GM12878 (cell line): Measurements from ENCODE around the gene FAM219A. TPM values are rescaled to one million over a fixed set of nuclear protein-coding genes. Genes with fewer than 3 reads are reported as not detected.
A peak's percentile ranks its signal among the peaks of the same experiment; 100 is the strongest.

Experiments used
- ATAC-seq: fragments of 200-7000 bp; cut with Tn5 transposase; 3 replicates; pipeline ENCODE4 v1.9.1; 2020; ENCODE audit warnings: mild to moderate bottlenecking, moderate library complexity
- BruUV-seq: library from RNA; stranded (reverse); fragments of 400-500 nt; replicated peaks from 2 replicates; lab custom pipeline; 2021; lab: Mats Ljungman, UMichigan
- CTCF ChIA-PET: fragments of 300-600 bp; sonication (Branson Sonifier 250); formaldehyde crosslinking; extraction: SDS; loops from one replicate; lab custom pipeline; 2021; ENCODE audit warnings: inconsistent platforms; lab: Yijun Ruan, JAX
- POLR2A ChIA-PET: fragments of 350-600 bp; formaldehyde crosslinking; extraction: SDS; loops from one replicate; lab custom pipeline; 2021; ENCODE audit warnings: inconsistent platforms; lab: Charles Lee
- RAD21 ChIA-PET: fragments of 300-600 bp; sonication (Branson Sonifier 250); formaldehyde crosslinking; loops from one replicate; lab custom pipeline; 2023; ENCODE audit warnings: antibody characterized with exemption; ENCODE audit not compliant: unreplicated experiment; lab: Charles Lee
- SMC1A ChIA-PET: fragments of 300-600 bp; sonication (Branson Sonifier 250); formaldehyde crosslinking; loops from one replicate; lab custom pipeline; 2023; ENCODE audit not compliant: unreplicated experiment, uncharacterized antibody; lab: Charles Lee
- DNase-seq: peaks from one replicate; pipeline ENCODE4 v3.0.0-alpha.2; 2011; ENCODE audit warnings: low read depth, low spot score
- FAIRE-seq: peaks from 3 replicates; lab custom pipeline; 2011; peaks lifted over from hg19 to GRCh38; lab: Jason Lieb, UNC
- H2AFZ ChIP-seq: 2 replicates; pipeline ENCODE4 v1.6.0; 2011; ENCODE audit warnings: low read depth, low read length, control low read depth; ENCODE audit not compliant: control insufficient read depth
- H3K27ac ChIP-seq: 2 replicates; pipeline ENCODE4 v1.5.1; 2011; ENCODE audit warnings: control low read depth; ENCODE audit not compliant: control insufficient read depth, insufficient read depth
- H3K27me3 ChIP-seq, 2 experiments: replicated peaks in 1 of 2; 2 replicates each; pipeline versions ENCODE4 v1.6.0 to v1.6.1; 2011; ENCODE audit warnings: low read length in 1 of 2; ENCODE audit not compliant: control insufficient read depth in 2 of 2, insufficient read depth in 2 of 2
- H3K36me3 ChIP-seq, 2 experiments: 2 replicates each; pipeline ENCODE4 v1.5.1; 2011; ENCODE audit warnings: low read length in 1 of 2; ENCODE audit not compliant: control insufficient read depth in 2 of 2, insufficient read depth in 2 of 2
- H3K4me1 ChIP-seq: 2 replicates; pipeline ENCODE4 v1.6.1; 2011; ENCODE audit warnings: mild to moderate bottlenecking, low read length, moderate library complexity, mixed read lengths; ENCODE audit not compliant: control insufficient read depth, insufficient read depth
- H3K4me2 ChIP-seq: 2 replicates; pipeline ENCODE4 v1.6.0; 2011; ENCODE audit warnings: control low read depth; ENCODE audit not compliant: control insufficient read depth, insufficient read depth
- H3K4me3 ChIP-seq: fragments of 200-600 bp; sonication (generic); 2 replicates; pipeline ENCODE4 v1.5.1; 2016
- H3K79me2 ChIP-seq: 2 replicates; pipeline ENCODE4 v1.6.0; 2011; ENCODE audit warnings: low read length; ENCODE audit not compliant: control insufficient read depth, insufficient read depth
- H3K9ac ChIP-seq: 2 replicates; pipeline ENCODE4 v1.8.0; 2011; ENCODE audit warnings: low read length, control low read depth, mixed read lengths; ENCODE audit not compliant: control insufficient read depth, insufficient read depth
- H3K9me3 ChIP-seq: replicated peaks from 3 replicates; pipeline ENCODE4 v1.5.1; 2011; ENCODE audit warnings: mild to moderate bottlenecking, low read length; ENCODE audit not compliant: control insufficient read depth, insufficient read depth
- H4K20me1 ChIP-seq: 2 replicates; pipeline ENCODE4 v1.6.0; 2011; ENCODE audit not compliant: control insufficient read depth, insufficient read depth
- BCL11A ChIP-seq: IDR thresholded peaks from 2 replicates; pipeline ENCODE4 v1.6.1; 2011; ENCODE audit warnings: low read depth, low read length
- BHLHE40 ChIP-seq, 2 experiments: fragments of 450-650 bp in 1 of 2; IDR thresholded peaks; 2 replicates each; pipeline ENCODE4 v1.6.1; 2011 to 2017; ENCODE audit warnings: low read depth in 2 of 2, borderline replicate concordance in 1 of 2, improper control_type of control experiment in 1 of 2, low read length in 1 of 2, mild to moderate bottlenecking in 1 of 2
- MYC ChIP-seq: IDR thresholded peaks from 2 replicates; pipeline ENCODE4 v1.6.1; 2011; ENCODE audit warnings: mild to moderate bottlenecking, low read length, moderate library complexity, inconsistent platforms; ENCODE audit not compliant: insufficient read depth, insufficient replicate concordance, insufficient read length, severe bottlenecking
- NBN ChIP-seq: fragments of 450-650 bp; IDR thresholded peaks from 2 replicates; pipeline ENCODE4 v1.6.1; 2016
- POU2F2 ChIP-seq: IDR thresholded peaks from 3 replicates; pipeline ENCODE4 v1.6.1; 2011; ENCODE audit warnings: low read depth, mild to moderate bottlenecking, low read length, borderline replicate concordance
- RFX5 ChIP-seq: IDR thresholded peaks from 2 replicates; pipeline ENCODE4 v1.6.1; 2011; ENCODE audit warnings: low read depth, low read length, improper control_type of control experiment
- SMC3 ChIP-seq: IDR thresholded peaks from 2 replicates; pipeline ENCODE4 v1.6.1; 2011; ENCODE audit warnings: low read length, improper control_type of control experiment, borderline replicate concordance
- STAT3 ChIP-seq: IDR thresholded peaks from 2 replicates; pipeline ENCODE4 v1.6.1; 2011; ENCODE audit warnings: low read depth, low read length, improper control_type of control experiment
- SUZ12 ChIP-seq: fragments of 200-600 bp; sonication (generic); IDR thresholded peaks from one replicate; pipeline ENCODE4 v1.6.1; 2018; ENCODE audit warnings: antibody characterized with exemption, mild to moderate bottlenecking; ENCODE audit not compliant: unreplicated experiment
- ZNF622 ChIP-seq: fragments of 450-650 bp; IDR thresholded peaks from 2 replicates; pipeline ENCODE4 v1.6.1; 2017; ENCODE audit warnings: mild to moderate bottlenecking, inconsistent platforms
- WGBS: methylation state at CpG from one replicate; pipeline ENCODE4 v1.1.6; 2016; ENCODE audit warnings: low lambda C conversion rate; ENCODE audit not compliant: insufficient replicate concordance, insufficient coverage; ENCODE audit errors: missing lambda C conversion rate; 5-methylcytosine and 5-hydroxymethylcytosine counted together
- in situ Hi-C: fragments of 300-500 bp; cut with MboI; formaldehyde crosslinking; loops from 9 replicates; pipeline ENCODE4 v1.14.3; 2018; ENCODE audit warnings: mixed read lengths
- intact Hi-C: fragments of 100-400 bp; cut with micrococcal nuclease; formaldehyde crosslinking; loops from one replicate; pipeline ENCODE4 v1.14.2; 2022; ENCODE audit not compliant: unreplicated experiment
- polyA plus RNA-seq, 11 experiments: library from polyadenylated mRNA; depleted of rRNA in 4 of 11; unstranded in 6 of 11; stranded (reverse) in 5 of 11; fragments of >200 nt; fragmentation: Nextera tagmentation in 4 of 11; fragmentation: Illumina TruSeq in 1 of 11; extraction: Ambion mirVana in 4 of 11; extraction: Trizol in 1 of 11; gene quantifications; 1 replicate in 1 of 11; 2 replicates in 10 of 11; pipeline versions ENCODE4 v1.2.1 to v1.2.3, GENCODE V29; 2011 to 2016; ENCODE audit warnings: inconsistent platforms in 2 of 11, missing spikeins in 2 of 11, low read depth in 1 of 11
- total RNA-seq, 4 experiments: library from RNA; depleted of rRNA in 3 of 4; stranded (reverse); fragments of >200 nt in 3 of 4; fragmentation: Illumina TruSeq in 1 of 4; extraction: Trizol in 1 of 4; gene quantifications; 2 replicates each; pipeline versions ENCODE4 v1.2.1 to v1.2.3, GENCODE V29; 2013 to 2021
- TF ChIP-seq, protein P1 (sequence below): fragments of 450-650 bp; IDR thresholded peaks from 2 replicates; pipeline ENCODE4 v1.6.1; 2014; ENCODE audit warnings: mild to moderate bottlenecking
- TF ChIP-seq, protein P2 (sequence below), 3 experiments: IDR thresholded peaks in 2 of 3; conservative IDR thresholded peaks in 1 of 3; 2 replicates each; pipeline ENCODE4 v1.5.1; 2011; ENCODE audit warnings: low read depth in 3 of 3, low read length in 3 of 3, mild to moderate bottlenecking in 3 of 3, control low read depth in 2 of 3, moderate library complexity in 2 of 3, inconsistent platforms in 1 of 3, mixed read lengths in 1 of 3; ENCODE audit not compliant: control insufficient read depth in 2 of 3, insufficient read depth in 1 of 3; ENCODE audit errors: extremely low read depth in 1 of 3
- TF ChIP-seq, protein P3 (sequence below): IDR thresholded peaks from 2 replicates; pipeline ENCODE4 v1.6.1; 2012; ENCODE audit warnings: low read depth, low read length, improper control_type of control experiment
- TF ChIP-seq, protein P4 (sequence below): fragments of 450-650 bp; IDR thresholded peaks from 2 replicates; pipeline ENCODE4 v1.6.1; 2017; ENCODE audit warnings: mild to moderate bottlenecking, moderate library complexity

FAM219A gene
- total and polyA plus RNA-seq, 10 of the 15 experiments (the other 5 are each of a cell fraction or from before 2014, with no cell fraction given), result 0.11 to 2.0 (median 0.71) TPM

DNA sequence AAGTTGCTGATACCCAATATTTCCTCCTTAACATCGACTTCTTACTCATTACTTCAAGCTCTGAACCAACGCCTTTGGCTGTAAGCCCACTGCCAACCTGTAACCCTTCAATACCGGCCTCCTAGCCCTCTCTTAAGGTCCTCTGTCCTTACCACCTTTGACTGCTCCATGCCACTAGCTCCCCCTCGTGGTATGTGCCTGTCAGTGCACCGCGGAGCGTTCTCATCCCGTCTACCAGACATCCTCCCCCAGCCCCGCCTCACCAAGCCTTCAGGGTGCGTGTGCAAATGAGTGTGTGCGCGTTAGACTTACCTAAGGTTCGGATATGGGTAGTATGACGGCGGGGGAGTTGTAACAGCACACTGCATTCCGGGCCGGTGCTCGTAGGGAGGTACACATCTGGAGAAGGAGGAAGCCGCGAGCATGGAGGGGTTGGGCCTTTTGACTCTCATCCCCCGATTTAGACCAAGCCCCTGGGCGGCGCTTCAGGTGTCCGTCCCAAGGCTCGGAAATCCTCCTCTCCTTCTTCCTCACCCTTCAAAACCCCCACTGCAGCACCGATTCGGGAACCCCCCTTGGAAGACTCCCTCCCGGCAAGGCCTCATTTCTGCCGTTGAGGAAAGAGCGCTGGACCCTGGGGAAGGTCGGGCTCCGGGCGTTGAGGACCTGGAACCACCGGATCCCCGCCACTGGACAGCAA, 78.9 kb downstream of the FAM219A start:
- FAIRE-seq (peak; percentile 99), ATAC-seq (peak; percentile 63), DNase-seq (peak; percentile 62)
- peak overlapping the region; percentile 4; the same call in 1 of the 2 replicates for H3K9ac ChIP-seq
- intact Hi-C loops (loop anchor here (1.0 to 5.0 kb wide), 2 partner anchors 47 to 127 kb away; no protein-coding TSS in a partner anchor), in situ Hi-C loops (no loop called here)
- ChIA-PET SMC1A (interaction anchor here (1.1 to 8.7 kb wide), 3 partner anchors 46 to 305 kb away, joined by 4 to 73 read pairs (median 4); no protein-coding TSS in a partner anchor), POLR2A (no interaction called here), RAD21 (interaction anchor here (0.5 to 1.2 kb wide), 5 partner anchors 10 to 483 kb away, joined by 3 to 12 read pairs (median 4); no protein-coding TSS in a partner anchor), CTCF (interaction anchor here (0.6 to 7.9 kb wide), 19 partner anchors 8 to 572 kb away, joined by 3 to 134 read pairs (median 3); no protein-coding TSS in a partner anchor)
- 2% methylated on average over 29 of the region's 35 CpGs for WGBS
- no peaks in the 10 kb centered on the region for H3K9me3 ChIP-seq
- no peaks in the 10 kb centered on the region for H3K79me2 ChIP-seq
- peak overlapping the region; percentile 97 for H3K4me2 ChIP-seq
- H3K27me3 ChIP-seq, result peaks cover 5 to 12% of the 10 kb centered on the region in 2 experiments
- peak overlapping the region; percentile 94 for H2AFZ ChIP-seq
- H4K20me1 ChIP-seq, result no peaks in the 10 kb centered on the region
- BruUV-seq, result no TSS peak
- H3K4me1 ChIP-seq, result peaks cover 21% of the 10 kb centered on the region
- H3K27ac ChIP-seq, result no peak overlapping the region
- peak overlapping the region; percentile 64 for H3K4me3 ChIP-seq
- H3K36me3 ChIP-seq, result no peaks in the 10 kb centered on the region
- TF ChIP-seq BCL11A, result no peak
- no peak for TF ChIP-seq RFX5
- no peak for TF ChIP-seq POU2F2
- peak; percentile 63 for TF ChIP-seq NBN
- TF ChIP-seq, protein P1, sequence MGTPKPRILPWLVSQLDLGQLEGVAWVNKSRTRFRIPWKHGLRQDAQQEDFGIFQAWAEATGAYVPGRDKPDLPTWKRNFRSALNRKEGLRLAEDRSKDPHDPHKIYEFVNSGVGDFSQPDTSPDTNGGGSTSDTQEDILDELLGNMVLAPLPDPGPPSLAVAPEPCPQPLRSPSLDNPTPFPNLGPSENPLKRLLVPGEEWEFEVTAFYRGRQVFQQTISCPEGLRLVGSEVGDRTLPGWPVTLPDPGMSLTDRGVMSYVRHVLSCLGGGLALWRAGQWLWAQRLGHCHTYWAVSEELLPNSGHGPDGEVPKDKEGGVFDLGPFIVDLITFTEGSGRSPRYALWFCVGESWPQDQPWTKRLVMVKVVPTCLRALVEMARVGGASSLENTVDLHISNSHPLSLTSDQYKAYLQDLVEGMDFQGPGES, result no peak
- peak in 1 of 2 experiments; percentile 37; a peak in 1 of 4 replicates for TF ChIP-seq BHLHE40 (IDR thresholded peaks at IDR 0.05; ENCODE audit: borderline replicate concordance in 1 of 2, low read depth in 2 of 2, low read length in 1 of 2)
- TF ChIP-seq, protein P2, sequence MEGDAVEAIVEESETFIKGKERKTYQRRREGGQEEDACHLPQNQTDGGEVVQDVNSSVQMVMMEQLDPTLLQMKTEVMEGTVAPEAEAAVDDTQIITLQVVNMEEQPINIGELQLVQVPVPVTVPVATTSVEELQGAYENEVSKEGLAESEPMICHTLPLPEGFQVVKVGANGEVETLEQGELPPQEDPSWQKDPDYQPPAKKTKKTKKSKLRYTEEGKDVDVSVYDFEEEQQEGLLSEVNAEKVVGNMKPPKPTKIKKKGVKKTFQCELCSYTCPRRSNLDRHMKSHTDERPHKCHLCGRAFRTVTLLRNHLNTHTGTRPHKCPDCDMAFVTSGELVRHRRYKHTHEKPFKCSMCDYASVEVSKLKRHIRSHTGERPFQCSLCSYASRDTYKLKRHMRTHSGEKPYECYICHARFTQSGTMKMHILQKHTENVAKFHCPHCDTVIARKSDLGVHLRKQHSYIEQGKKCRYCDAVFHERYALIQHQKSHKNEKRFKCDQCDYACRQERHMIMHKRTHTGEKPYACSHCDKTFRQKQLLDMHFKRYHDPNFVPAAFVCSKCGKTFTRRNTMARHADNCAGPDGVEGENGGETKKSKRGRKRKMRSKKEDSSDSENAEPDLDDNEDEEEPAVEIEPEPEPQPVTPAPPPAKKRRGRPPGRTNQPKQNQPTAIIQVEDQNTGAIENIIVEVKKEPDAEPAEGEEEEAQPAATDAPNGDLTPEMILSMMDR (IDR thresholded peaks at IDR 0.05 in 2 of 3, conservative IDR thresholded peaks at IDR 0.05 in 1 of 3; ENCODE audit: control insufficient read depth in 2 of 3, extremely low read depth in 1 of 3, insufficient read depth in 1 of 3, low read depth in 3 of 3, low read length in 3 of 3), result peak; percentile 96 to 100 (median 99)
- TF ChIP-seq STAT3, result no peak
- no peak for TF ChIP-seq MYC
- TF ChIP-seq, protein P3, sequence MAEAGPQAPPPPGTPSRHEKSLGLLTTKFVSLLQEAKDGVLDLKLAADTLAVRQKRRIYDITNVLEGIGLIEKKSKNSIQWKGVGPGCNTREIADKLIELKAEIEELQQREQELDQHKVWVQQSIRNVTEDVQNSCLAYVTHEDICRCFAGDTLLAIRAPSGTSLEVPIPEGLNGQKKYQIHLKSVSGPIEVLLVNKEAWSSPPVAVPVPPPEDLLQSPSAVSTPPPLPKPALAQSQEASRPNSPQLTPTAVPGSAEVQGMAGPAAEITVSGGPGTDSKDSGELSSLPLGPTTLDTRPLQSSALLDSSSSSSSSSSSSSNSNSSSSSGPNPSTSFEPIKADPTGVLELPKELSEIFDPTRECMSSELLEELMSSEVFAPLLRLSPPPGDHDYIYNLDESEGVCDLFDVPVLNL, result no peak
- TF ChIP-seq ZNF622, result no peak
- TF ChIP-seq, protein P4, sequence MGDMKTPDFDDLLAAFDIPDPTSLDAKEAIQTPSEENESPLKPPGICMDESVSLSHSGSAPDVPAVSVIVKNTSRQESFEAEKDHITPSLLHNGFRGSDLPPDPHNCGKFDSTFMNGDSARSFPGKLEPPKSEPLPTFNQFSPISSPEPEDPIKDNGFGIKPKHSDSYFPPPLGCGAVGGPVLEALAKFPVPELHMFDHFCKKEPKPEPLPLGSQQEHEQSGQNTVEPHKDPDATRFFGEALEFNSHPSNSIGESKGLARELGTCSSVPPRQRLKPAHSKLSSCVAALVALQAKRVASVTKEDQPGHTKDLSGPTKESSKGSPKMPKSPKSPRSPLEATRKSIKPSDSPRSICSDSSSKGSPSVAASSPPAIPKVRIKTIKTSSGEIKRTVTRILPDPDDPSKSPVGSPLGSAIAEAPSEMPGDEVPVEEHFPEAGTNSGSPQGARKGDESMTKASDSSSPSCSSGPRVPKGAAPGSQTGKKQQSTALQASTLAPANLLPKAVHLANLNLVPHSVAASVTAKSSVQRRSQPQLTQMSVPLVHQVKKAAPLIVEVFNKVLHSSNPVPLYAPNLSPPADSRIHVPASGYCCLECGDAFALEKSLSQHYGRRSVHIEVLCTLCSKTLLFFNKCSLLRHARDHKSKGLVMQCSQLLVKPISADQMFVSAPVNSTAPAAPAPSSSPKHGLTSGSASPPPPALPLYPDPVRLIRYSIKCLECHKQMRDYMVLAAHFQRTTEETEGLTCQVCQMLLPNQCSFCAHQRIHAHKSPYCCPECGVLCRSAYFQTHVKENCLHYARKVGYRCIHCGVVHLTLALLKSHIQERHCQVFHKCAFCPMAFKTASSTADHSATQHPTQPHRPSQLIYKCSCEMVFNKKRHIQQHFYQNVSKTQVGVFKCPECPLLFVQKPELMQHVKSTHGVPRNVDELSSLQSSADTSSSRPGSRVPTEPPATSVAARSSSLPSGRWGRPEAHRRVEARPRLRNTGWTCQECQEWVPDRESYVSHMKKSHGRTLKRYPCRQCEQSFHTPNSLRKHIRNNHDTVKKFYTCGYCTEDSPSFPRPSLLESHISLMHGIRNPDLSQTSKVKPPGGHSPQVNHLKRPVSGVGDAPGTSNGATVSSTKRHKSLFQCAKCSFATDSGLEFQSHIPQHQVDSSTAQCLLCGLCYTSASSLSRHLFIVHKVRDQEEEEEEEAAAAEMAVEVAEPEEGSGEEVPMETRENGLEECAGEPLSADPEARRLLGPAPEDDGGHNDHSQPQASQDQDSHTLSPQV, result no peak
- no peak for TF ChIP-seq SUZ12
- peak; percentile 82 for TF ChIP-seq SMC3
